GM18868 (cell line): Measurements from ENCODE around the gene SHLD1.
A peak's percentile ranks its signal among the peaks of the same experiment; 100 is the strongest.
"Not testable (repeated sequence)": the region's sequence is repeated elsewhere in the genome, so short reads cannot be mapped to it uniquely, and the experiment has no call there.

ENCODE experiments used
- ATAC-seq: cut with Tn5 transposase; IDR thresholded peaks from one replicate; pipeline ENCODE4 v1.9.1; 2021; ENCODE audit warnings: mild to moderate bottlenecking, moderate library complexity; ENCODE audit not compliant: unreplicated experiment

Gene SHLD1, protein sequence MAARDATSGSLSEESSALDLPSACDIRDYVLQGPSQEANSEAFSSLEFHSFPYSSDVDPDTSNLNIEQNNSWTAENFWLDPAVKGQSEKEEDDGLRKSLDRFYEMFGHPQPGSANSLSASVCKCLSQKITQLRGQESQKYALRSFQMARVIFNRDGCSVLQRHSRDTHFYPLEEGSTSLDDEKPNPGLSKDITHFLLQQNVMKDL

DNA sequence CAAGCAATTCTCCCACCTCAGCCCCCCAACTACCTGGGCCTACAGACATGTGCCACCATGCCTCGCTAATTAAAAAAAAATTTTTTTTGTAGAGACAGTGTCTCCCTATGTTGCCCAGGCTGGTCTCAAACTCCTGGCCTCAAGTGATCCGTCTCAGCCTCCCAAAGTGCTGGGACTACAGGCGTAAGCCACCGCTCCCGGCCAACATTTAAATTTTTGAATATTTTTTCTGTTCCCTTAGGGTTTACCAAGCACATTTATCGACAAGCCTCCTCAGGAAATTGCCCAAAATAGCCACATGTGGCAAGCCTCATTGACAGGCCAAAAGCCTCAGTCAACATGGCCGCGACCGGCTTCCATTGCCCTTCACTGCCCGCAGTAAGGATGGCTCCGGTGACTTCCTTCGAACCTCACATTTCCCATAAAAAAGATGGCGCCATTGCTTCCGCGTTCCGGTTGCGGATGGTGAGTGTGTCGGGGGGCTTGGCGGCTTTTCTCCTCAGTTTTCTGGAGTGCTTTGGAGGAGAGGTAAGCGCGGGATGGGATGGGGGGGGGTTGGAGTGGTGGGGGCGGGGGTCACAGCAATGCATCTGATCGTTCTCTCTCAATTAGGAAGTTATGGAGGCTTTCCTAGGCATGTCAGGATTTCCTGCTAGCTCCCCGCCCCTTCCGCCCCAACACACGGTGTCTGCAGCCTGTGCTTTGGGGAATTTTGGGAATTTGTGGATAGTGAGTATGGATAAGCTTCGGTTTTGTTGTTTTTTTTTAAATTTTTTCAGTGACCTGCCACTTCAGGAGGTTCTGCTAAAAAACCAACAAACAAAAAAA is at the start of gene SHLD1:
SHLD1 (plus strand) TSS at position 450 of the 828 bp plus-strand sequence. CDS start 22,465 bp downstream, outside the sequence.
- ATAC-seq, result peak; percentile 98

DNA sequence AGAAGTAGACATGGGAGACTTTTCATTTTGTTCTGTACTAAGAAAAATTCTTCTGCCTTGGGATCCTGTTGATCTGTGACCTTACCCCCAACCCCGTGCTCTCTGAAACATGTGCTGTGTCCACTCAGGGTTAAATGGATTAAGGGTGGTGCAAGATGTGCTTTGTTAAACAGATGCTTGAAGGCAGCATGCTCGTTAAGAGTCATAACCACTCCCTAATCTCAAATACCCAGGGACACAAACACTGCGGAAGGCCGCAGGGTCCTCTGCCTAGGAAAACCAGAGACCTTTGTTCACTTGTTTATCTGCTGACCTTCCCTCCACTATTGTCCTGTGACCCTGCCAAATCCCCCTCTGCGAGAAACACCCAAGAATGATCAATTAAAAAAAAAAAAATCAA is 47.9 kb upstream of the SHLD1 start:
- not testable (repeated sequence) for ATAC-seq

- ATAC-seq, result no peak
These were observed 46.5 kb upstream of the SHLD1 start for GRCh38 chr20:5703681-5704101.

- ATAC-seq, result no peak
These were observed 44.4 kb upstream of the SHLD1 start for GRCh38 chr20:5705827-5706226.

DNA sequence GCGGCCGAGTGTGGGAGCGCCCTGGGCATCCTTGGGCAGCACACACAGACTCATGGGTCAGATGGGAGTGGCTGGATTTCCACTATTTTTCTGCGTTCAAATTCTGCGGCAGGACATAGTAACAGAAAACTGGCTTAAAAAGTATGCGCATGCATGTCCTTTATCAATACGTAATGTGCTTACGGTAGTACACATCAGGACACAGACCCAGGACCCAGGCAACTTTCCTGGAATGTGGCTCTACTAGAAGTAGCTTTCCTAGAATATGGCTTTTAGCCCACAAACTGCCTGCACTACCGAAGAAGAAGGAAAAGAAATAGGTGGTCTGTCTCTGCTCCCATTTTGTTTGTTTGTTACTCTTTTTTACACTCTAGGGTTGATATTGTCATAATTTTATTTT is 43.4 kb upstream of the SHLD1 start:
- no peak for ATAC-seq

- ATAC-seq, result no peak
These were observed 39.6 kb upstream of the SHLD1 start for GRCh38 chr20:5710551-5710950.

- ATAC-seq, result no peak
These were observed 35.8 kb upstream of the SHLD1 start for GRCh38 chr20:5714261-5715041.

DNA sequence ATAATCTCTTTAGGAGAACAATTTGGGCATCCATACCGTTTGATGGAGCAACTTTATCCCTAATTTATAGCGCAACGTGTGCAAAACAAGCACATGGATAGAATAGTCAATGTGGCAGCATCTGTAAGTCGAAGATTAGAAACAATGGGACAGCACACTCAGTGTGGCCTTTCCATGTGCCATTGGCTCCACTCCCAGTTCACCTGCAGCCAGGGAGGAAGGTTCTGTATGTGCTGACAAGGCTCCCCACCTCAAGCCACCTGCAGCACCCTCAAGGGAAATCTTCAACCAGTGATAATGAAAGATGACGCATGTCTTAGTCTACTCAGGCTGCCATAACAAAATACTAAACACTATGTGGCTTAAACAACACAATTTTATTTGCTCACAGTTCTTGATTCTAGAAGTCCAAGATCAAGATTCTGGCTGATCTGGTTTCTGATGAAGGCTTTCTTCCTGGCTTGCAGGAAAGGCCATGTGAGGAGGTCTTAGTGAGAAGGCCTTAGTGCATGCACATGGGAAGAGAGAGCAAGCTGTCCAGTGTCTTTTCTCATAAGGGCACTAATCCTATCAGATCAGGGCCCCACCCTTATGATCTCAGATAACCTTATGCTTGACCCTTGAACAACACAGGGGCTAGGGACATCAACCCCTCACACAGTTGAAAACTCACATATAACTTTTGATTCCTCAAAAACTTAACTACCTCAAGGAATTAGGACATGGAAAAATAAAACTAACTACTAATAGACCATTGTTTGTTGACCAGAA is 34.9 kb upstream of the SHLD1 start:
- no peak for ATAC-seq

DNA sequence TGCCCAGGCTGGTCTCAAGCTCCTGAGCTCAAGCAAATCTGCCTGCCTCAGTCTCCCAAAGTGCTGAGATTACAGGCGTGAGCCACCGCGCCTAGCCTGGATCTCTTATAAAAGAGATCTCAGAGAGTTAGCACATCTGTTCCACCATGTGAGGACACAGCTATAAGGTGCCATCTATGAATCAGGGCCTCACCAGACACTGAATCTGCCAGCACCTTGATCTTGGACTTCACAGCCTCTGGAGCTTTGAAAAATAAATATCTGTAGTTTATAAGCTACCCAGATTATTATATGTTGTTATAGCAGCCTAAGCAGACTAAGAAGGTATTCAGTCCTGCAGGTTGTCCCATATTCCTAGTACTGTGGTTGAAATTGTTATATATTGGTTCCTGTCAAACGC is 33.2 kb upstream of the SHLD1 start:
- no peak for ATAC-seq

- ATAC-seq, result no peak
These were observed 31.2 kb upstream of the SHLD1 start for GRCh38 chr20:5718896-5719595.

- no peak for ATAC-seq
These were observed 30.3 kb upstream of the SHLD1 start for GRCh38 chr20:5719861-5720403.

DNA sequence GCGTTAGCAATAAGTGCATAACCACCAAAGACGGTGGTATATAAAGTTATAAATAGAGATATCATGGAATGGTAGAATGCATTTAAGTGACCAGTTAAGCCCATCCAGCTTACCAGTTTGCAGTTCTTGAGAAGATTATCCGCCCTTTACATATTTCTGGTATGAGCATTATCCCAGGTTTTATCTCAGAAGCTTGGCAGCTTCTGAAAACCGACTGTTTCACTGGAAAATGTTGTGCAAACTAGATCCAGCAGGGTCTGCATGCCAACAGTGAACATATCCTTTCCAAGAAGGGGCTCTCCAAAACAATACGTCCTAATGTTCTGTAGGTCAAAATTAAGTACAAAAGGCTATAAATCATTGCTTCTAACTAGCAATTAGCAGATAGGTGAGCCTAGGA is 29.5 kb upstream of the SHLD1 start:
- no peak for ATAC-seq

GRCh38 chr20:5721356-5721755 is 28.8 kb upstream of the SHLD1 start:
- ATAC-seq, result not testable (repeated sequence)

DNA sequence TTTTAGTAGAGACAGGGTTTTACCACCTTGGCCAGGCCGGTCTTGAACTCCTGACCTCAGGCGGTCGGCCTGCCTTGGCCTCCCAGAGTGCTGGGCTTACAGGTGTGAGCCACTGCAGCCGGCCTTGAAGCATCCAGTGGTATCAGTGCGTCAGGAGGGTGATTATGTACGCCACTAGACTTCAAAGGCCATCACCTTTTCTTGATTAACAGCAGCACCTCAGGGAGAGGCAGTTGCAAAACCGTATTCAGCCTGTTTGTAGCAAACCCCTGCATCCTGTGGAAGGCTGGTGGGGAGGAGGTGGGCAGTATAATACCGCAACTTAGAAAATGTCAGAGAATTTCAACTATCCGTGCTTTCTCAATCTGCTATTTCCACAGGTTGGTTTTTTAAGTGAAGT is 27.3 kb upstream of the SHLD1 start:
- ATAC-seq, result no peak

DNA sequence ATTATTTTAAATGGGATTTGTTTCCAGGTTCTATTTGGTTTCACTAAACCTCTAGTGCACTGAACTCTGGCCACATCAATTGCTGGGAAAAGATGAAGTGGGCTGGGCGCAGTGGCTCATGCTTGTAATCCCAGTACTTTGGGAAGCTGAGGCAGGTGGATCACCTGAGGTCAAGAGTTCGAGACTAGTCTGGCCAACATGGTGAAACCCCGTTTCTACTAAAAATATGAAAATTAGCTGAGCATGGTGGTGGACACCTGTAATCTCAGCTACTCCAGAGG is 25.1 kb upstream of the SHLD1 start:
- not testable (repeated sequence) for ATAC-seq

DNA sequence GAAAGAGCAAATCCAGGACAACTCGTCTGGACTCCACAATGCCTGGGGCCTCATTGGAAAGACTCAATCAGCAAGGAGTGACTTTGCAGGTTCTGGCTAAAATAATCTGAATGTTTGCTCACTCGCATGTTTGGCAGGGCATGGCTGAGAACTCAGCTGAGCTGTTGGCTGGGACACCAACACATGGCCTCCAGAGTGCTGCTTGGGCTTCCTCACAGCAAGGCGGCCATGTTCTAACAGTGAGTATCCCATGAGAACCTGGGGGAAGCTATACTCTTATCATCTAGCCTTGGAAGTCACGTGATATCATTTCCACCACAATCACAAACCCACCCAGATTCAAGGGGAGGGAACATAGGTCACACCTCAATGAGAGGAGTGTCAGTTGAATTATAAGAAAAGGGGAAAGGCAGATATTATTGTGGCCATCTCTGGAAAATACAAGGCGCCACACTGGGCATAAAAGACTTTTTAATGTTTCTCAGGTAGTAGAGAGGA is 23.1 kb upstream of the SHLD1 start:
- ATAC-seq, result no peak

DNA sequence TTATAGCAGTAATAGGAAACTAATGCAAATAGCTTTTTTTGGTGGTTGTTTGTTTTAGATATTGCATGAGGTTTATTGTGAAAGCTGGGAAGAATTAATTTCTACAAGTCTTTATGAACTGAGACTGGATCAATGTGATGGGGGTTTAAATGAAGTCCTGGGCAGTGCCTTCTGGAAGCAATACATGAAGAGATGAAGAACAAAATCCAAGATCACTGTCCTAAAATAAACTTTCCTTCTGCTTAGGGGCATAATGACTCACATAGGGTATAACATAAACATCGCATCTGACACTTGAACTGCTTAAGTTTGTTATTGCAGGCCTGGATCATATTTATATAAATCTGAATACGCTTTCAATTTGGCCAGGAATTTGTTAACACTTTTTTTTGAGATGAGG is 20.9 kb upstream of the SHLD1 start:
- ATAC-seq, result no peak

- ATAC-seq, result no peak
These were observed 20.1 kb upstream of the SHLD1 start for GRCh38 chr20:5730131-5730530.

GRCh38 chr20:5731753-5732366 is 18.3 kb upstream of the SHLD1 start:
- no peak for ATAC-seq

DNA sequence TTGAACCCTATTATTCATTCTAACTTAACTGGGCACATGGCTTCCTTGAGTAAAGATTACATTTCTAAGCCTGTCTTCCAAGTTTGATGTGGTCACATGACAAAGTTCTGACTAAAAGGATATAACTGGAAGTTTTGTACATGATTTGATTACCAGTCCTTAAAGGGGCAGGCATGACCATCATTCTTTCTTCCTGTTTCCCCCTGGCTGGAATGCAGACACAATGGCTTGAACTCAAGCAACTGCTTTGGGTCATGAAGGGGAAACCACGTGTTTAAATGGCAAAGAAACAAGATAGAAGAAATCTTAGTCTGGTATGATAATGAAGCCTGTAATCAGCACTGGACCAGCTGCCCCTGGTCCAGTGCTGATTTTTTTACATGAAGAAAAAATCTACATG is 15.6 kb upstream of the SHLD1 start:
- no peak for ATAC-seq
